K562 (cell line): ENCODE data around the gene AKAP13.

Source experiments
- EGR1 ChIP-seq: fragments of 450-650 bp; conservative IDR thresholded peaks from 2 replicates; pipeline ENCODE4 v1.6.1; 2017; ENCODE audit warnings: mild to moderate bottlenecking
- POLR2A ChIP-seq: fragments of 450-650 bp; conservative IDR thresholded peaks from 2 replicates; pipeline ENCODE4 v1.6.1; 2016
- SRSF9 ChIP-seq: fragments of 200-400 bp; formaldehyde crosslinking; IDR thresholded peaks from 2 replicates; pipeline ENCODE4 v1.6.1; 2017; ENCODE audit warnings: low read depth, low read length, borderline replicate concordance
- TF ChIP-seq, protein P1 (sequence below): IDR thresholded peaks from 3 replicates; pipeline ENCODE4 v1.6.1; 2011; ENCODE audit warnings: borderline replicate concordance, mild to moderate bottlenecking, moderate library complexity; ENCODE audit not compliant: insufficient read length; ENCODE audit errors: extremely low read depth

DNA sequence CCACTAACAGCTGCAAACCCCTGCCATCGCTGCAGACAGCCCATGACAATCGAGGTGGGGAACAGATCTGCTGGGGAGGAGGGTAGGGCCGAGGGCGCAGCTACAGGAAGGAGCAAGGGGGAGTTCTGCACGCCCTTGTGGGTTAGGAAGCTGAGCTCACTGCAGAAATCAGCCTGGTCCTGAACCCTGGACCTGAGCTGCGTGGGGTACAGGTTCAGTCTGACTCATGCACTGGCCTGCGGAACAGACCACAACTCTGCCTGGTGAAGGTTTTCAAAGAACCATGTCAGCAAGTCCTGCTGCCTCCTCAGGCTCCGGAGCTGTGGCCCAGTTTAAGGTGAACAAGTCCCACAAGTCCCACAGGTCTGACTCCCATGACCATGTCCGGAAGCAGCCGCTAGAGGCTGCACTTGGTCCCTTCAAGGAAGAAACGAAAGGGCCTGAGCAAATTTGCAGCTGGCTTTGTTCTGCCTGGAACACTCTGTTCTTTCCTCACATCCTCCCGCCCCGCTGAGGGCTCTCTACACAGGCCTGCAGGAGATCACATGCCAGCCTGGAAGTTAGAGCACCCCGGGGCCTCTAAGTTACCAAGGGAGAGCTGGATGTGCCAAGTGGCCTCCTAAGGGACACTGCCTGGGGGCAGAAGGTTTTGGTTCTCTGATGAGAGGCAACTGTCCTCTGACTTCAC, 49.4 kb upstream of the AKAP13 start:
- no peak for TF ChIP-seq EGR1
- TF ChIP-seq, protein P1, sequence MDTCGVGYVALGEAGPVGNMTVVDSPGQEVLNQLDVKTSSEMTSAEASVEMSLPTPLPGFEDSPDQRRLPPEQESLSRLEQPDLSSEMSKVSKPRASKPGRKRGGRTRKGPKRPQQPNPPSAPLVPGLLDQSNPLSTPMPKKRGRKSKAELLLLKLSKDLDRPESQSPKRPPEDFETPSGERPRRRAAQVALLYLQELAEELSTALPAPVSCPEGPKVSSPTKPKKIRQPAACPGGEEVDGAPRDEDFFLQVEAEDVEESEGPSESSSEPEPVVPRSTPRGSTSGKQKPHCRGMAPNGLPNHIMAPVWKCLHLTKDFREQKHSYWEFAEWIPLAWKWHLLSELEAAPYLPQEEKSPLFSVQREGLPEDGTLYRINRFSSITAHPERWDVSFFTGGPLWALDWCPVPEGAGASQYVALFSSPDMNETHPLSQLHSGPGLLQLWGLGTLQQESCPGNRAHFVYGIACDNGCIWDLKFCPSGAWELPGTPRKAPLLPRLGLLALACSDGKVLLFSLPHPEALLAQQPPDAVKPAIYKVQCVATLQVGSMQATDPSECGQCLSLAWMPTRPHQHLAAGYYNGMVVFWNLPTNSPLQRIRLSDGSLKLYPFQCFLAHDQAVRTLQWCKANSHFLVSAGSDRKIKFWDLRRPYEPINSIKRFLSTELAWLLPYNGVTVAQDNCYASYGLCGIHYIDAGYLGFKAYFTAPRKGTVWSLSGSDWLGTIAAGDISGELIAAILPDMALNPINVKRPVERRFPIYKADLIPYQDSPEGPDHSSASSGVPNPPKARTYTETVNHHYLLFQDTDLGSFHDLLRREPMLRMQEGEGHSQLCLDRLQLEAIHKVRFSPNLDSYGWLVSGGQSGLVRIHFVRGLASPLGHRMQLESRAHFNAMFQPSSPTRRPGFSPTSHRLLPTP: no peak
- TF ChIP-seq POLR2A: no peak
- no peak for TF ChIP-seq SRSF9
